ENCODE measurements around the gene SLC5A9.

GRCh38 chr1:48206371-48206770 is 16.1 kb upstream of the SLC5A9 start:
- TF ChIP-seq CTCF (IDR thresholded peaks at IDR 0.05): no peak
- no peak for TF ChIP-seq ZFX (IDR thresholded peaks at IDR 0.05; ENCODE audit: borderline replicate concordance)

Measured in 22Rv1 (cell line).